D341Med (cell line): ENCODE data around the gene SPACA7.
"Not testable (repeated sequence)": the region's sequence is repeated elsewhere in the genome, so short reads cannot be mapped to it uniquely, and the experiment has no call there.

Experiments used
- DNase-seq: peaks from one replicate; pipeline ENCODE4 v3.0.0; 2012; ENCODE audit warnings: low spot score

The SPACA7 gene

DNA sequence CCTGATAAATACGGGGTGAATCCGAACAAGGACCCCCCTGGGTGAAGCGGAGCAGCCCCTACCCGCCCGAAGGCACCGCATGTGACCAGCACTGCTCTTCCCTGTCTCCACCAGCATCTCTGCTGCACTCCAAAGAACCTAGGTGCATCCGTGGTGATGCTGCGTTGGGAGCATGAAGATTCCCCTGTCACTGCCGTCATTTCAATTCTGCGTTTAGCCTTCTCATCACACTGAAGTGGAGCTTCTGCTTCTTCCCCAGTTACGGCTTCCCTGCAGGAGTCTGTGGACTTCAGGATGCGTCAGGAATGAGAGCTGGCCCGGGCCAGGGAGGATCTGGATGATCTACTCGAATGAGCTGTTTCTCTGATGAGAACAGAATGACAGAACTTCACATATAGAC is 47.9 kb downstream of the SPACA7 start:
- no peak for DNase-seq

DNA sequence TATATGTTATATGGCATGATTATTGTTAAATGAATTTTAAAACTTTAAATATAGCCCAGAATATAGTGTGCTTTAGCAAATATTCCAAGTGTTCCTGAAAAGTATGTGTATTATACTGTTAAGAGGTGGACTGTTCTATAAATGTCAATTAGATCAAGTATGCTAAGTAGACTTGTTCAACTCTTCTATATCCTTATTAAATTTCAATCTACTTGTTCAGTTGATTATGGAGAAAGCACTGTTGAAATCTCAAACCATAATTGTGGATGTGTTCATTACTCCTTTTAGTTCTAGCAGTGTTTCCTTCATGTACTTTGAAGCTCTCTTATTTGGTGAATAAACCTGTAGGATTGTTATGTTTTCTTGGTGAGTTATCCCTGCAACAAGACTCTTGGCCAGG is 52.5 kb downstream of the SPACA7 start:
- no peak for DNase-seq

GRCh38 chr13:112431734-112432133 is 55.6 kb downstream of the SPACA7 start:
- no peak for DNase-seq

DNA sequence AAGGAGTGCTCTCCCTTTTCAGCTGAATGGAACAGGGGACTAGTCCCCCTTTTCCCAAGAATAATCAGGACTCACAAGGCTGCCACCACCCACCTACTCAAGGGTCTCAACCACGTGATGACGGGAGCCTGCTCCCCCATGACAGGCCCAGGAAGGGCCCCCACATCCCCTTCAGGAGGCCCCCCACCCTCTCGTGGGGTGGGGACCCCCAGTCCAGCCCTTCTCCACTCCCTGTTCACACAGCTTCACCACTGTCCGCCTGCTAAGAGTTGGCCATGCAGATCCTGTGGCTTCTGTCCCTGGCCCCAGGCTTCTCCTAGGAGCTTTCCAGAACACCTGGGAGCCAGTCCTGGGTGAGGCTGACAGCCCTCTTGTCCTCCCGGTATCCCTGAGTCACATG is 56.6 kb downstream of the SPACA7 start:
- not testable (repeated sequence) for DNase-seq

DNA sequence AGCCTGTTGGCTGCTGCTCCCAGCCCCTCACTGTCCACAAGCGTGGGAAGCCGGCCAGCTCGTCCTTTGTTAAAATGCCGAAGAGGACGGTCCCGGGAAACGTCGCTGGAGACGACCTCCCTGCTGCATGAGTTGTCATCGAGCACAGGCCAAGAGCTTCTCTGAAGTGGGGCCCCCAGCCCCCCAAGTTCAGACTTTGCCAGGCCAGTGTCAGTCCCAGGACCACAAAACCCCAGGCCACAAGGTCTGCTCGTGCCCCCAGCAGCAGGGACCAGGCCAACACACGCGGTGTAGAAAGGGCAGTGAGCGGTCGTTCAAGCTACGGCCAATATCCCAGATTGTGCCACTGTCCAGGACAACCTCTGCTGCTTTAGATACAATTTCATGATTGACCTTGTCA is 57.4 kb downstream of the SPACA7 start:
- DNase-seq, result not testable (repeated sequence)

GRCh38 chr13:112434032-112434431 is 57.9 kb downstream of the SPACA7 start:
- no peak for DNase-seq

DNA sequence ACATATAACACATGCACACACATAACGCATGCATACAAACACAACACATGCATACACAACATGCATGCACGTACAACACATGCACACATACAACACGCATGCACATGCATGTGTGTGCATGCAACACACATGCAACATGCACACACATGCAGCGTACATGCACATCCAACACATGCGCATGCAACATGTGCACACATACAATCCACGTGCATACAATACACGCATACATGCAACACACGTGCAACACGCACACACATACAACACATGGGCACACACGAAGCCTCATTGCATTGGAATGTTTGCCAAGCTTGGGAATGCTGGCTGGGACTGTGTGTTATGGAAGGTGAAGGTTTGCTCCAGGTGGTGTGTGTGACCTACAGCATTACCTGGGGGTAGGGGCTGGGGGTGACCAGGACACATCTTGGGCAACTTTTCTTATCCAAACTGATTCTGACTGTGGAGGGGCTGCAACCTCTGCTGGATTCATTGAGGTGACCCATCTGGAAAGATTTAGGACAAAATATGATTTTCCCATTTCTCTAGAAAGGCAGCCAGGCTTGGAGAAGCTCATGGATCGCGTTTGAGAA is 58.9 kb downstream of the SPACA7 start:
- no peak for DNase-seq

- DNase-seq, result no peak
These were observed 59.8 kb downstream of the SPACA7 start for GRCh38 chr13:112435973-112436372.

DNA sequence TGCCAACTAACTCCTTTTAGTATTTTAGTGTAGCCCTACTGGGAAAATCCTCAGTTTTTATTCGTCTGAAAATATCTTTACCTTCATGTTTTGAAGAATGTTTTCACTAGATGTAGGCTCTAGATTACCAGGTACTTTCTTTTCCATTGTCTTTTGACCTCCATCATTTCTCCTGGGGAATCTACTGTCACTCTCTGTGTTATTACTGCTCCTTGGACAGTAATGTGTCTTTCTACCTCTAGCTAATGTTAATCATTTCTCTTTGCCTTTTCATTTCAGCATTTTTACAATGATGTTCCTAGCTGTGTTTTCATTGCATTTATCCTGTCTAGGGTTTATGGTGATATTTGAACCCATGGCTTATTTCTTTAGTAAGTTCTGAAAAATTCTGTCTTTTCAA is 61.9 kb downstream of the SPACA7 start:
- DNase-seq, result no peak

DNA sequence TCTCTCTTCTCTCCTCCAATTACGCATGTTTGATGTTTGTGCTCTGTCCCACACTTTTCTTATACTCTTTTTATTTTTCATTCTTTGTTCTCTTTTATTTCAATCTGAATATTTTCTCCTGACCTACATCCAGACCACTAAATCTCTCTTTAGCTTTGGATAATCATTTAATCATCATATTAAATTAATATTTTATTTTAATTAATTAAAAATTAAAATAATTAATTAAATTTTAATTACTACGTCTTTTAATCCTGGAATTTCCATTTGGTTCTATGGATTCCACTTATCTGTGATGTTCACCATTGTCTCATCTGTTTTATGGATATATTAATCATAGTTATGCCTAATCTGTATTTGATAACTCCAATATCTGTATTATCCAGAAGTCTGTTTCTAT is 62.4 kb downstream of the SPACA7 start:
- no peak for DNase-seq

- DNase-seq, result no peak
These were observed 65.1 kb downstream of the SPACA7 start for GRCh38 chr13:112441226-112441625.

DNA sequence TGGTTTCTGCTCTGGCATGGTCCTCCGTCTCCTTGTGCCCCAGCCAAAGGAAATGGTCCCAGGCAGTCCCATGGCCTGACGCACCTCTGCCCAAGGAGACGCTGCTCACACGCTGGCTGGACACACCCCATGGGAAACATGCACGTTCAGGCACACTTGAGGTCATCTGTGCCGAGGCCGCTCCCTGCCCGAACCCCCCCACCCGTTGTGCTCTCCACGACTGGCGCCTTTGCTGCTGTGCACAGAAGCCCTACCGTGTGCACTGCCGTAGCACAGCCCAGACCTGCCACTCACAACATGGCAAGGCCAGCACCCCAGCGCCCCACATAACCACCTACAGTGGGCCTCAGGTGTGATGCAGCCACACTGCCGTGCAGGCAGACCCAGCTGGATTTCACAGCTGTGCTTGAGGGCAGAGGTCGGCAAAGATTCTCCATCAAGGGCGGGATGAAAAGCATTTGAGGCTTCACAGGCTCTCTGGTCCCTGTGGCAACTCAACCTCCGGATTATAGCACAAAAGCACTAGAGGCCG is 65.7 kb downstream of the SPACA7 start:
- no peak for DNase-seq

DNA sequence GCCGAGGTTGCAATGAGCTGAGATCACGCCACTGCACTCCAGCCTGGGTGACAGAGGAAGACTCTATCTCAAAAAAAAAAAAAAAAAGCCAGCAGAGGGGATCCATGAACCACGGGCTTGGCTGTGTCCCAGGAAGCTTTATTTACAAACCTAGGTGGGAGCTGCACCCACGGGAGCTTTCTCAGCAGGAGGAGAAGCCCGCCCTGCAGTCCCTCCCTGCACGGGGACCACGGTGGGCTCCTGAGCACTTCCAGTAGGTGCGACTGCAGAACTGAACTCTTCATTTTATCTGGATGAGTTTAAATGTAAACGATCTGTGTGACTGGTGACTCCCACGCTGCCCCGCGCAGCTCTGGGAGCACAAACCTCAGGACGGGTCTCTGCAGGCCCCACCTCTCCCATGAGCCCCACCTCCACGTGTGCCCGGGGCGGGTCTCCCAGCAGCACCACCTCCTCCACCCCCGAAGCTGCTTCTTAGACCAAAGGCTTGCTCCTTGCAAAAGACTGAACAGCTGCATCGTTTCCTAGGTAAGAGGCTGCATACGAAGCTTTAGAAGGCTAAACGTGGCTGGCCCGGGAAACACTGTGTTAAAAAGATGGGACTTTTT is 66.4 kb downstream of the SPACA7 start:
- no peak for DNase-seq

- peak; percentile 65 for DNase-seq
These were observed 67.2 kb downstream of the SPACA7 start for GRCh38 chr13:112443191-112443994.

DNA sequence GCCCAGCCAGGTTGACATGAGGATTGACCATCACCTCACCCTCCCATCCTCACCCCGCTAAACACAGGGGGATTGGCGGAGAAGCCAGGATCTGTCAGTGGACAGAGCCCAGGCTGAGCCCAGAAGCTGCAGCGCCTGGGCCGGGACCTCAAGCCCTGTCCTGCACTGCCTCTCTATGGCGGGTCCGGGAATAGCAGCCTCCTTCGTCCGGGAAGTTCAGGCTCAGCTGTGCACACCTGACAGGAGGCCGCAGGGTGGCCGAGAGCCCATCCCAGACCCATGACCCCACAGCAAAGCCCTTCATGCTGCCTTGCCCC is 67.8 kb downstream of the SPACA7 start:
- DNase-seq, result peak; percentile 86

DNA sequence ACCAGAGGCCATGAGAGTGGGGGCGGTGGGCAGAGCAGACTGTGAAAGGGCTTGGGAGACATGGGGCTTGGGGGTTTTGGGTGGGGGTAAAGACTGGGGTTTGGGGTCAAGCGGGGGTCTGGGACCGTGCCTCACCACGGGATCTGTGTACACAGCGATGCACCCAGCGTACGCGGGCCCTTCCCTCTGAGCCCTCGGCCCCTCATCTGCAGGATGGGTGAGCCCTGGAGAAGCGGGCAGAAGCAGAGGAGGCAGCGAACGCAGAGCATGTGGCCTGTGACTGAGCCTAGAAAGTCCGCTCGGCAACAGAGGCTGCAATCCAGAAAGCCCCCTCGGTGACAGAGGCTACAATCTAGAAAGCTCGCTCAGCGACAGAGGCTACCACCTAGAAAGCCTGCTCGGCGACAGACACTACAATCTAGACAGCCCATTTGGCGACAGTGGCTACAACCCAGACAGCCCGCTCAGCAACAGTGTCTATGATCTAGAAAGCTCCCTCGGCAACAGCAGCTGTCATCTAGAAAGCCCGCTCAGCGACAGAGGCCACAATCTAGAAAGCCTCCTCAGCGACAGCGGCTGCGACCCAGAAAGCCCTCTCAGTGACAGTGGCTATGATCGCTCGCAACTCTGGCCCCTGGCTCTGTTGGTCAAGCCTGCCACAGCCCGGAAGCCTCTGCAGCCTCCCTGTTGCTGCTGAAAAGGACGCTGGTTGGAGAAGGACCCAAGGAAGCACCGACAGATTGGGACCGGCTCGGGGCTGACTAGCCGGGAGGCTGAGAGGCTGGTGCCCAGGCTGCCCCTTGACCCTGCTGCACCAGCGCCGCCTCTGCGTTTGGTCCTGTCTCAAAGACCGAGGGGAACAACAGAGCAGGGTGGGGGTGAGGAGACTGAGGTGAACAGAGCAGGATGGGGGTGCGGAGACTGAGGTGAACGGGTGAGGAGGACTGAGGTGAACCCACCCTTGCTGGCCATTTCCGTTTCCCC is 68.6 kb downstream of the SPACA7 start:
- DNase-seq, result no peak

- DNase-seq, result no peak
These were observed 69.5 kb downstream of the SPACA7 start for GRCh38 chr13:112445411-112446271.

DNA sequence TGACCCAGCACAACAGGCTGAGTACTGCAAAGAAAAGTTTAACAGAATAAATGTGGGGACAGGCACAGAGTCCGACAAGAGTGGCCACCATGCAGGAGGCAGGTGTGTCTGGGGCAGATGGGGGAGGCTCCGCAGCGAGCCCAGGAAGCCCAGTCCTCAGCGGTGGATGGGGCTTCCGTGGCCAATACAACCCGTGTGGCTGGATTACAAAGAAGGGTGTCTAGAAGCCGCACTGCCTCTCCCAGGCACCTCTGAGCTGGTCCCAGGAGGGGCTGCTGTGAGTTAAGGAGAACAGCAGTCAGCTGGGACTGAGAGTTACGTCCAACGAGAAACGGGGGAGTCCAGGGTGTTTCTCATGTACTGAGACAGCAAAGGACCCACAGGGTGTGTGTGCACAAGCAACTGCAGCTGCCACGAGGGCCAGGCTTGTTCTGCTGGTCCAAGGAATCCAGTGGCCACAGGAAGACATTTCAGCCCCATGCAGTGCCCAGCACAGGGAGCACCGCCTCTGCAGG is 70.2 kb downstream of the SPACA7 start:
- DNase-seq, result no peak

DNA sequence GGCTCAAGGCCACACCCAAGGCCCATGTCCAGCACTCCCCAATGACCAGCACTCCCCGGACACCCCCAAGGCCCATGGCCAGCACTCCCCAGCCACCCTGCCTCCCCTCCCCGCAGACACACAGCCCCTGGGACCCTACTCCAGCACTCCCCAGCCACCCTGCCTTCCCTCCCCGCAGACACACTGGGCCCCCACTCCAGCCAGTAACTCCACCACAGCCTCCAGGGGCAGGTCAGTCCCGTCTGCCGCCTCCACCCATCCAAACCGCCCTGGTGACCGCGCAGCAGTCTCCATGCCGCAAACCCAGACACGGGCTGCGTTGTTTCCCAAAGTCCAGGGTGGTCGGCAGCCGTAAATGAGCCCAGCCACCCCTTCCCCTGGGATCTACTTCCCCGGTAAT is 70.7 kb downstream of the SPACA7 start:
- no peak for DNase-seq

GRCh38 chr13:112447306-112447705 is 71.2 kb downstream of the SPACA7 start:
- no peak for DNase-seq
